ENCODE results near the gene ZDHHC6. TPM values are rescaled to one million over a fixed set of nuclear protein-coding genes. Genes with fewer than 3 reads are reported as not detected.

ZDHHC6 gene
- total and polyA plus RNA-seq, 2 of the 8 experiments (the other 6 are each of a cell fraction or from before 2014, with no cell fraction given), result 13.6 to 27.4 TPM

DNA sequence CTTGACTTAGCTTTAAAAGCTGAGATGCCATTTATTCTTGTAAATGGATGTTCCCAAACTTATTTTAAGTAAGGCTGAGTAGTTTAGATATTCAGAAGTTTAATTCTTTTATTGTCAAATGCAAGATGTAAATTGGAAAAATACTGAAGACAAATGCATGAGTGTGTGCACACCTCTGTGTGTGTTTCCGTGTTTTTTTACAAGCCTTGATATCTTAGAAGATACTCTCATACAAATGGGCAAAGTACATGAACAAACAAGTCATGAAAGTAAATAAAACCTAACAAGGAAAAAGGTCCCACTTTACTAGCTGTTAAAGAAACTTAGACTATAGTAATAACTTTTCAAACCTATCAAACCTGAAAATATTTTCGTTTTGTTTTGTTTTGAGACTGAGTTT, 43.8 kb downstream of the ZDHHC6 start:
- H3K79me2 ChIP-seq (ENCODE audit: control insufficient read depth in 1 of 2, insufficient read depth in 2 of 2, low read length in 2 of 2), result no peaks in the 10 kb centered on the region
- H3K4me2 ChIP-seq (ENCODE audit: insufficient read depth in 1 of 2, low read depth in 2 of 2, low read length in 2 of 2), result no peak overlapping the region
- H2AFZ ChIP-seq (ENCODE audit: low read length), result no peak overlapping the region
- no peaks in the 10 kb centered on the region for H3K23me2 ChIP-seq (ENCODE audit: low read depth, low read length)
- ChIA-PET CTCF (ENCODE audit: partially characterized antibody) (interaction anchor here (0.6 to 1.4 kb wide), 2 partner anchors 28 to 1013 kb away, joined by 4 read pairs; no protein-coding TSS in a partner anchor), POLR2A (ENCODE audit: partially characterized antibody) (interaction anchor here (0.7 kb wide), 1 partner anchor 82 kb away, joined by 3 read pairs; no protein-coding TSS in a partner anchor)
- H4K5ac ChIP-seq (ENCODE audit: insufficient read length, low read depth, low read length), result no peak overlapping the region
- H3K18ac ChIP-seq (ENCODE audit: extremely low read depth, low read length), result no peak overlapping the region
- H2BK120ac ChIP-seq (replicated peaks; ENCODE audit: low read depth, low read length), result no peak overlapping the region
- H3K9ac ChIP-seq (replicated peaks in 1 of 4; ENCODE audit: extremely low read depth in 1 of 4, low read depth in 3 of 4, low read length in 3 of 4), result no peak overlapping the region
- H3K27me3 ChIP-seq (replicated peaks in 1 of 4; ENCODE audit: control insufficient read depth in 3 of 4, extremely low read depth in 1 of 4, insufficient read depth in 3 of 4, low read length in 3 of 4), result no peaks in the 10 kb centered on the region
- no peak overlapping the region for H2AK5ac ChIP-seq (ENCODE audit: low read depth, low read length)
- no peak overlapping the region for H3K14ac ChIP-seq (ENCODE audit: insufficient read length)
- FAIRE-seq (no peak), DNase-seq (ENCODE audit: low read depth in 1 of 2, low spot score in 2 of 2) (no peak)
- WGBS, 2 experiments (ENCODE audit: extremely low coverage in 1 of 2, insufficient coverage in 1 of 2, insufficient read length in 1 of 2, insufficient replicate concordance in 2 of 2, low coverage in 1 of 2, low lambda C conversion rate in 2 of 2, missing lambda C conversion rate in 1 of 2), result 75% methylated on average over 2 of the region's 2 CpGs; no CpG with 5 or more reads in 1 of the 2 experiments
- no peaks in the 10 kb centered on the region for H3K79me1 ChIP-seq (ENCODE audit: low read depth, low read length)
- no peak overlapping the region for H4K8ac ChIP-seq (ENCODE audit: extremely low read depth, insufficient read depth, low read length)
- no peak overlapping the region for H4K91ac ChIP-seq (replicated peaks; ENCODE audit: insufficient read length, low read length)
- no peaks in the 10 kb centered on the region for H3K9me3 ChIP-seq (ENCODE audit: insufficient read depth in 2 of 2, low read depth in 1 of 2, low read length in 1 of 2)
- H3K4ac ChIP-seq (replicated peaks; ENCODE audit: insufficient read length, low read depth, low read length), result no peak overlapping the region
- no peak overlapping the region for H2BK12ac ChIP-seq (ENCODE audit: low read depth, low read length)
- H2BK5ac ChIP-seq (ENCODE audit: low read depth, low read length), result no peak overlapping the region
- no peaks in the 10 kb centered on the region for H4K20me1 ChIP-seq (replicated peaks in 1 of 2; ENCODE audit: control insufficient read depth in 1 of 2, insufficient read depth in 2 of 2, low read length in 2 of 2)
- no peak overlapping the region for H3K27ac ChIP-seq (ENCODE audit: low read depth, low read length)
- no peak overlapping the region for H3K23ac ChIP-seq (ENCODE audit: insufficient read length)
- no peak overlapping the region for H3K4me3 ChIP-seq (ENCODE audit: extremely low read depth in 1 of 4, insufficient read depth in 2 of 4, low read depth in 3 of 4, low read length in 4 of 4)
- H3K36me3 ChIP-seq (ENCODE audit: control insufficient read depth in 2 of 4, insufficient read depth in 4 of 4, low read length in 3 of 4), result no peaks in the 10 kb centered on the region
- TF ChIP-seq RAD21 (IDR thresholded peaks at IDR 0.05 in 1 of 2, conservative IDR thresholded peaks at IDR 0.05 in 1 of 2; ENCODE audit: low read depth in 2 of 2, low read length in 2 of 2) (no peak), BCL11A (IDR thresholded peaks at IDR 0.05; ENCODE audit: low read depth in 2 of 2, low read length in 2 of 2) (no peak), CBX8 (IDR thresholded peaks at IDR 0.05; ENCODE audit: borderline replicate concordance, low read depth, low read length) (no peak), NANOG (IDR thresholded peaks at IDR 0.05; ENCODE audit: insufficient read depth, low read depth, low read length, poor library complexity, severe bottlenecking) (no peak), SP1 (IDR thresholded peaks at IDR 0.05; ENCODE audit: low read depth, low read length) (no peak), EZH2 (IDR thresholded peaks at IDR 0.05; ENCODE audit: low read depth, low read length, severe bottlenecking) (no peak)
- no peak overlapping the region for H3K56ac ChIP-seq (replicated peaks; ENCODE audit: insufficient read length, low read depth, low read length)
- no peaks in the 10 kb centered on the region for H3K4me1 ChIP-seq (replicated peaks in 1 of 4; ENCODE audit: control insufficient read depth in 3 of 4, insufficient read depth in 4 of 4, low read length in 3 of 4)
- no peak overlapping the region for H2BK15ac ChIP-seq (ENCODE audit: low read length)
- no peak overlapping the region for H2BK20ac ChIP-seq (ENCODE audit: low read length)

Data from H1 (cell line).